Erythroblast (primary cell): ENCODE results near the gene STK24.

Experiments used
- GATA1 ChIP-seq: IDR thresholded peaks from 2 replicates; pipeline ENCODE4 v1.6.1; 2011; ENCODE audit warnings: low read depth, mild to moderate bottlenecking, control low read depth, low read length, moderate library complexity
- POLR2A ChIP-seq: IDR thresholded peaks from 2 replicates; pipeline ENCODE4 v1.6.1; 2011; ENCODE audit warnings: mild to moderate bottlenecking, low read length

- TF ChIP-seq POLR2A: no peak
- TF ChIP-seq GATA1: no peak
Measured at GRCh38 chr13:98450026-98450425, 126.9 kb downstream of the STK24 start.
